Osteoblast (primary cell): ENCODE data around the gene GP1BA. TPM values are rescaled to one million over a fixed set of nuclear protein-coding genes. Genes with fewer than 3 reads are reported as not detected.
A peak's percentile ranks its signal among the peaks of the same experiment; 100 is the strongest.

Experiments used
- DNase-seq: peaks from one replicate; pipeline ENCODE4 v3.0.0; 2011; ENCODE audit warnings: low spot score, mixed read lengths; ENCODE audit not compliant: insufficient read length; ENCODE audit errors: missing footprints
- H2AFZ ChIP-seq: 2 replicates; pipeline ENCODE4 v1.6.0; 2011; ENCODE audit warnings: mild to moderate bottlenecking, low read length
- H3K27ac ChIP-seq: 2 replicates; pipeline ENCODE4 v1.5.1; 2011; ENCODE audit warnings: mild to moderate bottlenecking, low read depth, low read length, moderate library complexity
- H3K27me3 ChIP-seq: 2 replicates; pipeline ENCODE4 v1.6.0; 2012; ENCODE audit warnings: mild to moderate bottlenecking, control low read depth, inconsistent platforms, low read length, moderate library complexity; ENCODE audit not compliant: insufficient read depth
- H3K36me3 ChIP-seq: 2 replicates; pipeline ENCODE4 v1.5.1; 2011; ENCODE audit warnings: mild to moderate bottlenecking, low read length, control low read depth, moderate library complexity; ENCODE audit not compliant: insufficient read depth
- H3K4me1 ChIP-seq: 2 replicates; pipeline ENCODE4 v1.5.1; 2011; ENCODE audit warnings: mild to moderate bottlenecking, low read length, control low read depth, moderate library complexity; ENCODE audit not compliant: insufficient read depth
- H3K4me2 ChIP-seq: 2 replicates; pipeline ENCODE4 v1.6.0; 2011; ENCODE audit warnings: mild to moderate bottlenecking, low read length; ENCODE audit not compliant: insufficient read depth
- H3K4me3 ChIP-seq: fragments of 200-600 bp; sonication (generic); 3 replicates; pipeline ENCODE4 v1.5.1; 2012; ENCODE audit warnings: mild to moderate bottlenecking, low read length, inconsistent platforms; ENCODE audit not compliant: insufficient read depth
- H3K79me2 ChIP-seq: 2 replicates; pipeline ENCODE4 v1.6.0; 2012; ENCODE audit warnings: mild to moderate bottlenecking, low read length, control low read depth, inconsistent platforms; ENCODE audit not compliant: insufficient read depth
- H3K9me3 ChIP-seq: 2 replicates; pipeline ENCODE4 v1.5.1; 2011; ENCODE audit warnings: low read depth, low read length, control low read depth
- H4K20me1 ChIP-seq: 2 replicates; pipeline ENCODE4 v1.6.0; 2012; ENCODE audit warnings: mild to moderate bottlenecking, low read length, control low read depth; ENCODE audit not compliant: insufficient read depth
- total RNA-seq: library from RNA; depleted of rRNA; stranded (reverse); fragments of >200 nt; gene quantifications from 2 replicates; pipeline ENCODE4 v1.2.3, GENCODE V29; 2012
- TF ChIP-seq, protein P1 (sequence below): IDR thresholded peaks from 2 replicates; pipeline ENCODE4 v1.5.1; 2011; ENCODE audit warnings: mild to moderate bottlenecking, low read depth, low read length, moderate library complexity; ENCODE audit errors: extremely low read depth

GP1BA gene
- total RNA-seq, 1 donor: not detected

DNA sequence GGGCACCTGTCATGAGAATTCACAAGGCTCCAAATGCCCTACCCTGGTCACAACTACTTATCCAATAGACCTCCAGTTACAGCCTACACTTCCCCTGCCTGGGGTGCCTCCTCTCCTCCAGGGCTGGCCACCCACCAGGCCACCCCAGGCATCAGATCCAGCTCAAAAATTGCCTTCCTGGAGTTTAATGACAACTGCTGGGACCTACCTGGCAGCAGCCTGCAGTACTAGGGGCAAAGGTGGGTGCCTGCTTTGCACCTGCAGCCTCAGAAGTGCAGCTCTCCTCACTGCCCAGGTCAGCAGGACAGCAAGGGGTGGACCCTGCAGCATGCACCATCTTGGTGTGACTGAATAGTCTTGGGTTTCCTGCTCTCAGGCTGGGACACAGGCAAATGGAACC is 3.6 kb downstream of the GP1BA start:
- Histone ChIP-seq H3K4me2 (no peak overlapping the region), H3K79me2 (peaks cover 25% of the 10 kb centered on the region), H3K27me3 (no peaks in the 10 kb centered on the region), H4K20me1 (peaks cover 9% of the 10 kb centered on the region), H3K9me3 (no peaks in the 10 kb centered on the region), H3K27ac (no peak overlapping the region), H3K4me1 (peaks cover 23% of the 10 kb centered on the region), H3K4me3 (no peak overlapping the region), H2AFZ (no peak overlapping the region), H3K36me3 (peaks cover 22% of the 10 kb centered on the region)
- TF ChIP-seq, protein P1, sequence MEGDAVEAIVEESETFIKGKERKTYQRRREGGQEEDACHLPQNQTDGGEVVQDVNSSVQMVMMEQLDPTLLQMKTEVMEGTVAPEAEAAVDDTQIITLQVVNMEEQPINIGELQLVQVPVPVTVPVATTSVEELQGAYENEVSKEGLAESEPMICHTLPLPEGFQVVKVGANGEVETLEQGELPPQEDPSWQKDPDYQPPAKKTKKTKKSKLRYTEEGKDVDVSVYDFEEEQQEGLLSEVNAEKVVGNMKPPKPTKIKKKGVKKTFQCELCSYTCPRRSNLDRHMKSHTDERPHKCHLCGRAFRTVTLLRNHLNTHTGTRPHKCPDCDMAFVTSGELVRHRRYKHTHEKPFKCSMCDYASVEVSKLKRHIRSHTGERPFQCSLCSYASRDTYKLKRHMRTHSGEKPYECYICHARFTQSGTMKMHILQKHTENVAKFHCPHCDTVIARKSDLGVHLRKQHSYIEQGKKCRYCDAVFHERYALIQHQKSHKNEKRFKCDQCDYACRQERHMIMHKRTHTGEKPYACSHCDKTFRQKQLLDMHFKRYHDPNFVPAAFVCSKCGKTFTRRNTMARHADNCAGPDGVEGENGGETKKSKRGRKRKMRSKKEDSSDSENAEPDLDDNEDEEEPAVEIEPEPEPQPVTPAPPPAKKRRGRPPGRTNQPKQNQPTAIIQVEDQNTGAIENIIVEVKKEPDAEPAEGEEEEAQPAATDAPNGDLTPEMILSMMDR: no peak
- no peak for DNase-seq

DNA sequence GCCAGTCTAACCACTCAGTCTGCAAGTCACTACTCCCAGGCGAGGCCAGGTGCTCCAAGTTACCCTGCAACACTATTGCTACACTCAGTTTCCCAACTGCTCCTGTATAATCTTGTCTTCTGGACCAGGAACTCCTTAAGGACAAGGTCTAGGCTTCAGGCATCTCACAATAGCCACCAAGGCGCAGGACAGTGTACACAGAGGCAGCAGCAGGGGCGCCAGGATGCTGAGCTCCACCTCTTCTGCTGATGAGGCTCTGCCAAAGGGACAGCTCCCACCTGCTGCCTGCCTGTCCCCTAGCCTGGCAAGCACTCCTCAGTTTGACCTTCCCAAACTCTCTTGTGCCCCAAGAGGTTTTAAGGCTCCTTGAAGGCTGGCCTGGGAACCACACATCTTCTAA is 4.4 kb downstream of the GP1BA start:
- Histone ChIP-seq H3K4me1 (peaks cover 29% of the 10 kb centered on the region), H3K9me3 (no peaks in the 10 kb centered on the region), H3K4me3 (no peak overlapping the region), H3K27ac (no peak overlapping the region), H3K27me3 (no peaks in the 10 kb centered on the region), H3K79me2 (peaks cover 33% of the 10 kb centered on the region), H3K36me3 (peaks cover 22% of the 10 kb centered on the region), H3K4me2 (no peak overlapping the region), H4K20me1 (peaks cover 9% of the 10 kb centered on the region), H2AFZ (no peak overlapping the region)
- TF ChIP-seq, protein P1: no peak
- peak; percentile 50 for DNase-seq

DNA sequence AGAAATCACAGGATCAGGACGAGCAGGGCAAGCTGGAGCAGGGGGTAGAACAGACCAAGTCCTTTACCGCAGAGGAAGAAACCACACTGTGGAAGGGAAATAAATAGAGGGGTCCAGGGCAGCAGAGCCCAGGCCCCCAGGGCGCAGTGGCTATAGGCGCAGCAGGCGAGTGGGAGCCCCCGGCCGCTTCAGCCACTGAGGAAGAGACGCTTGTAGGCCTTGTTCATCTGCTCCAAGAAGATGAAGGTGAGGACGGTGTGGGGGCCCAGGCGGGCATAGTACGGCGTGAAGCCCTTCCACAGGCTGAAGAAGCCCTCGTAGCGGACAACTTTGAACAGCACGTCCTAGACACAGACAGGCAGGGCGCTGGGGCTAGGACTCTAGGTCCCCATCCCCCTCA is 5.5 kb downstream of the GP1BA start:
- Histone ChIP-seq H4K20me1 (peaks cover 16% of the 10 kb centered on the region), H3K4me1 (peaks cover 36% of the 10 kb centered on the region), H3K27ac (no peak overlapping the region), H3K27me3 (no peaks in the 10 kb centered on the region), H3K36me3 (peaks cover 30% of the 10 kb centered on the region), H2AFZ (no peak overlapping the region), H3K4me2 (no peak overlapping the region), H3K4me3 (no peak overlapping the region), H3K9me3 (no peaks in the 10 kb centered on the region), H3K79me2 (peaks cover 44% of the 10 kb centered on the region)
- TF ChIP-seq, protein P1: no peak
- DNase-seq: peak; percentile 32

GRCh38 chr17:4938069-4938491 is 6.0 kb downstream of the GP1BA start:
- no peaks in the 10 kb centered on the region for H3K9me3 ChIP-seq
- no peak overlapping the region for H2AFZ ChIP-seq
- TF ChIP-seq, protein P1: no peak

More at GRCh38 chr17:4938069-4938491, 6.0 kb downstream of the GP1BA start:
- Histone ChIP-seq H3K27ac (no peak overlapping the region), H4K20me1 (peaks cover 20% of the 10 kb centered on the region), H3K4me1 (peaks cover 36% of the 10 kb centered on the region), H3K4me2 (no peak overlapping the region), H3K4me3 (no peak overlapping the region), H3K27me3 (no peaks in the 10 kb centered on the region), H3K79me2 (peaks cover 49% of the 10 kb centered on the region), H3K36me3 (peaks cover 35% of the 10 kb centered on the region)
- DNase-seq: no peak
